ENCODE measurements around the gene PCDHGA6.
"Not testable (repeated sequence)": the region's sequence is repeated elsewhere in the genome, so short reads cannot be mapped to it uniquely, and the experiment has no call there.

The PCDHGA6 gene

DNA sequence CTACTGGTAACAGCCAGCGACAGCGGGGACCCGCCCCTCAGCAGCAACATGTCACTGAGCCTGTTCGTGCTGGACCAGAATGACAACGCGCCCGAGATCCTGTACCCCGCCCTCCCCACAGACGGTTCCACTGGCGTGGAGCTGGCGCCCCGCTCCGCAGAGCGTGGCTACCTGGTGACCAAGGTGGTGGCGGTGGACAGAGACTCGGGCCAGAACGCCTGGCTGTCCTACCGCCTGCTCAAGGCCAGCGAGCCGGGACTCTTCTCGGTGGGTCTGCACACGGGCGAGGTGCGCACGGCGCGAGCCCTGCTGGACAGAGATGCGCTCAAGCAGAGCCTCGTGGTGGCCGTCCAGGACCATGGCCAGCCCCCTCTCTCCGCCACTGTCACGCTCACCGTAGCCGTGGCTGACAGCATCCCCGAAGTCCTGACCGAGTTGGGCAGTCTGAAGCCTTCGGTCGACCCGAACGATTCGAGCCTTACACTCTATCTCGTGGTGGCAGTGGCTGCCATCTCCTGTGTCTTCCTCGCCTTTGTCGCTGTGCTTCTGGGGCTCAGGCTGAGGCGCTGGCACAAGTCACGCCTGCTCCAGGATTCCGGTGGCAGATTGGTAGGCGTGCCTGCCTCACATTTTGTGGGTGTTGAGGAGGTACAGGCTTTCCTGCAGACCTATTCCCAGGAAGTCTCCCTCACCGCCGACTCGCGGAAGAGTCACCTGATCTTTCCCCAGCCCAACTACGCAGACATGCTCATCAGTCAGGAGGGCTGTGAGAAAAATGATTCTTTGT is 20.9 kb downstream of the PCDHGA6 start:
- DNase-seq: not testable (repeated sequence)

DNA sequence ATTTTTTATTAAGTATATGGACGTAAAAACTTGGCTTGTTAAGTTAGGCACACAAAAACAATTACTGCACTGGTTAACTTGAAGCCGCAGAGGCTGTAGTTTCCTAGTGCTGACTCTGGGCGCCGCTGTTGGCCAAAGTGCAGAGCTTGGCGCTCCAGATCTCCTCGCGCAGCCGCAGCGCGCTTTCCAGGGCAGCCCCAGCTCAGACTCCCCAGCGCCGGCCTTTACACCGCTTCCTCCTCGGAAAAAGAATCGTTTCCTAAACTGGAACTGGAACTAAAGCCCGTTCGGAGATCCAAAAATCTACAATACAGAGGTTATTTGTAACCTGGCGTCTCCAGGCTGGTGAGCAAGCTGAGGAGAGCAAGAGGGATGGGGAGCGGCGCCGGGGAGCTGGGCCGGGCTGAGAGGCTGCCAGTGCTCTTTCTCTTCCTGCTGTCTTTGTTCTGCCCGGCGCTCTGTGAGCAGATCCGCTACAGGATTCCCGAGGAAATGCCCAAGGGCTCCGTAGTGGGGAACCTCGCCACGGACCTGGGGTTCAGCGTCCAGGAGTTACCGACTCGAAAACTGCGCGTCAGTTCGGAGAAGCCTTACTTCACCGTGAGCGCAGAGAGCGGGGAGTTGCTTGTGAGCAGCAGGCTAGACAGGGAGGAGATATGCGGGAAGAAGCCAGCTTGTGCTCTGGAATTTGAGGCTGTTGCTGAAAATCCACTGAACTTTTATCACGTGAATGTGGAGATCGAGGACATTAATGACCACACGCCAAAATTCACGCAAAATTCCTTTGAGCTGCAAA is 24.3 kb downstream of the PCDHGA6 start, which contains the start of gene PCDHGB5:
PCDHGB5 (plus strand) TSS at position 192 of the 796 bp plus-strand sequence; CDS start at position 373, 181 bp downstream.
- DNase-seq: peak; percentile 44

DNA sequence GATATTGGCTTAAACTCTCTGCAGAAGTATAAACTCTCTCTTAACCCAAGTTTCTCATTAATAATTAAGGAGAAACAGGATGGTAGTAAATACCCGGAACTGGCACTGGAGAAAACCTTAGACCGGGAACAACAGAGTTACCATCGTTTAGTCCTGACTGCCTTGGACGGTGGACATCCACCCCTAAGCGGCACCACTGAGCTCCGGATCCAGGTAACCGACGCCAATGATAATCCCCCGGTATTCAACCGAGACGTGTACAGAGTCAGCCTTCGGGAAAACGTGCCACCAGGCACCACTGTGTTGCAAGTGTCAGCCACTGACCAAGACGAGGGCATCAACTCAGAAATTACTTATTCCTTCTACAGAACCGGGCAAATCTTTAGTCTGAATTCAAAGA is 24.9 kb downstream of the PCDHGA6 start:
- no peak for DNase-seq

DNA sequence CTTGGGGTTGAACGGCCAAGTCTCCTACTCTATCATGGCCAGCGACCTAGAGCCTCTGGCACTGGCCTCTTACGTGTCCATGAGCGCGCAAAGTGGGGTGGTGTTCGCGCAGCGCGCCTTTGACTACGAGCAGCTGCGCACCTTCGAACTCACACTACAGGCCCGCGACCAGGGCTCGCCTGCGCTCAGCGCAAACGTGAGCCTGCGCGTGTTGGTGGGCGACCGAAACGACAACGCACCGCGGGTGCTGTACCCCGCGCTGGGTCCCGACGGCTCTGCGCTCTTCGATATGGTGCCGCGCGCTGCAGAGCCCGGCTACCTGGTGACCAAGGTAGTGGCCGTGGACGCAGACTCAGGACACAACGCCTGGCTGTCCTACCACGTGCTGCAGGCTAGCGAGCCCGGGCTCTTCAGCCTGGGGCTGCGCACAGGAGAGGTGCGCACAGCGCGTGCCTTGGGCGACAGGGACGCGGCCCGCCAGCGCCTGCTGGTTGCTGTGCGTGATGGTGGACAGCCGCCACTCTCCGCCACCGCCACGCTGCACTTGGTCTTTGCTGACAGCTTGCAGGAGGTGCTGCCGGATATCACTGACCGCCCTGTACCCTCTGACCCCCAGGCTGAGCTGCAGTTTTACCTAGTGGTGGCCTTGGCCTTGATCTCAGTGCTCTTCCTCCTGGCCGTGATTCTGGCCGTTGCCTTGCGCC is 26.0 kb downstream of the PCDHGA6 start:
- no peak for DNase-seq

DNA sequence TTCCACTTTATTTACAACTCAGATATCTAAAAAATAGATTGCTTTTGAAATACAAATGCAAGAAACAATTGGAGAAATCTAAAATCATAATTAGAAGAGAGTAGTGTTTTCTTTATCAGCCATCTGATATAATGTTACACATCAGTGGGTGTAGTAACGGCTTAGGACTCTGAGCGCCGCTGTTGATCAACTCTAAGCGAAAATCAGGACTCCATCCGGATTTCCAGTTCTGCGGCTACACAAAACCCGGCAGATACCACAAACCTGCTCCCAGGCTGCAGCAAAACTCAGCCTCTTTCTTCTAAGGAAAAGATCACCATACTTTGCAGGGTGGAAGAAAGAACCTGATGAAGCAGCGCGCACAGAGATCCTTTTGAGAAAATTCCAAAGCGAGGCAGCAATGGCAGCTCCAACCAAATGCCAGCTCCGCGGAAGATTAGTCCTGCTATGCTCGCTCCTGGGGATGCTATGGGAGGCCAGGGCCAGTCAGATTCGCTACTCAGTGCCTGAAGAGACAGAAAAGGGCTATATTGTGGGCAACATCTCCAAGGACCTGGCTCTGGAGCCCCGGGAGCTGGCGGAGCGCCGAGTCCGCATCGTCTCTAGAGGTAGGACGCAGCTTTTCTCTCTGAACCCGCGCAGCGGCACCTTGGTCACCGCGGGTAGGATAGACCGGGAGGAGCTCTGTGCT is 29.0 kb downstream of the PCDHGA6 start, which contains the start of gene PCDHGA9:
PCDHGA9 (plus strand) TSS at position 226 of the 691 bp plus-strand sequence; CDS start at position 401, 175 bp downstream.
- DNase-seq: no peak

DNA sequence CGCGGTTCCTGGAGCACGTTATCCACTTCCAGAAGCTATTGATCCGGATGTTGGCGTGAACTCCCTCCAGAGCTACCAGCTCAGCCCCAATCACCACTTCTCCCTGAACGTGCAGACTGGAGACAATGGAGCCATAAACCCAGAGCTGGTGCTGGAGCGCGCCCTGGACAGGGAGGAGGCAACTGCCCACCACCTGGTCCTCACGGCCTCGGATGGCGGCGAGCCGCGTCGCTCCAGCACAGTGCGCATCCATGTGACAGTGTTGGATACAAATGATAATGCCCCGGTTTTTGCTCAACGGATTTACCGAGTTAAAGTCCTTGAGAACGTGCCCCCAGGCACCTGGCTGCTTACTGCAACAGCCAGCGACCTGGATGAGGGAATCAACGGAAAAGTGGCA is 29.7 kb downstream of the PCDHGA6 start:
- DNase-seq: no peak

DNA sequence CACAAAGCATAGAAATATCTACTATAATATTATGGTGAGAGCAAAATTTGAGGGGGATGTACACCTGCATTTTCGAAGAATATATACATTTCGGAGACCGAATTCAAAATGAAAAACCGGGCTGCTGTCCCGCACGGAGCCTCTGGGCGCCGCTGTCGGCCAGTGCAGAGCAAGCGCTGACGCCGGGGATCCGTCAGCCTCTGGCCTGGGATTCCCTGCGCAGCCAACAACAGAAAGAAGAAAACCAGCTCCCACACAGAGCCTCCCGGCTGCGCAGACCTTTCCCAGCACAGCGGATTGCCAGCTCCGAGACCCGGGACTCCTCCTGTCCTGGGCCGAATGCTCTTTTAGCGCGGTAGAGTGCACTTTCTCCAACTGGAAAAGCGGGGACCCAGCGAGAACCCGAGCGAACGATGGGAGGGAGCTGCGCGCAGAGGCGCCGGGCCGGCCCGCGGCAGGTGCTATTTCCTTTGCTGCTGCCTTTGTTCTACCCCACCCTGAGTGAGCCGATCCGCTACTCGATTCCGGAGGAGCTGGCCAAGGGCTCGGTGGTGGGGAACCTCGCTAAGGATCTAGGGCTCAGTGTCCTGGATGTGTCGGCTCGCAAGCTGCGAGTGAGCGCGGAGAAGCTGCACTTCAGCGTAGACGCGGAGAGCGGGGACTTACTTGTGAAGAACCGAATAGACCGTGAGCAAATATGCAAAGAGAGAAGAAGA is 34.3 kb downstream of the PCDHGA6 start, which contains the start of gene PCDHGB6:
PCDHGB6 (plus strand) TSS at position 232 of the 716 bp plus-strand sequence; CDS start at position 414, 182 bp downstream.
- not testable (repeated sequence) for DNase-seq

DNA sequence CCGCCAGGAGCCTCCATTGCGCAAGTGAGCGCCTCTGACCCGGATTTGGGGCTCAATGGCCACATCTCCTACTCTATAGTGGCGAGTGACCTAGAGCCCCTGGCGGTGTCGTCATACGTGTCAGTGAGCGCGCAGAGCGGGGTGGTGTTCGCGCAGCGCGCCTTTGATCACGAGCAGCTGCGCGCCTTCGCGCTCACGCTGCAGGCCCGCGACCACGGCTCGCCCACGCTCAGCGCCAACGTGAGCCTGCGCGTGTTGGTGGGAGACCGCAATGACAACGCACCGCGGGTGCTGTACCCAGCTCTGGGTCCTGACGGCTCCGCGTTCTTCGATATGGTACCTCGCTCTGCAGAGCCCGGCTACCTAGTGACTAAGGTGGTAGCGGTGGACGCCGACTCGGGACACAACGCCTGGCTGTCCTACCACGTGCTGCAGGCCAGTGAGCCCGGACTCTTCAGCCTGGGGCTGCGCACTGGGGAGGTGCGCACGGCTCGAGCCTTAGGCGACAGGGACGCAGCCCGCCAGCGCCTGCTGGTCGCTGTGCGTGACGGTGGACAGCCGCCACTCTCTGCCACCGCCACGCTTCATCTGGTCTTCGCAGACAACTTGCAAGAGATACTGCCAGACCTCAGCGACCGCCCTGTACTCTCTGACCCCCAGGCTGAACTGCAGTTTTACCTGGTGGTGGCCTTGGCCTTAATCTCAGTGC is 36.1 kb downstream of the PCDHGA6 start:
- DNase-seq: no peak

DNA sequence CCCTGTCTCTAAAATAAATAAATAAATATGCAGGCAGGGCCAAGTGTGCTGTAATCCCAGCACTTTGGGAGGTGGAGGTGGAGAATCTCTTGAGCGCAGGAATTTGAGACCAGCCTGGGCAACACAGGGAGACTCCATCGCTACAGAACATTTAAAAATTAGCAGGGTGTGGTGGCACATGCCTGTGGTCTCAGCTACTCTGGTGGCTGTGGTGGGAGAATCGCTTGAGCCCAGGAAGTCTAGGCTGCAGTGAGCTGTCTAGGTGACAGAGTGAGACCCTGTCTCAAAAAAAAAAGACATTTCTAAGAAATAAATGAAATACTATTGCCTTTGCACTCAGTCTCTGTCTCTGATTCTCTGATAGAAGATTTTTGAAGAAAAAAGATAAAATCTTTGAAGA is 37.9 kb downstream of the PCDHGA6 start:
- DNase-seq: no peak

DNA sequence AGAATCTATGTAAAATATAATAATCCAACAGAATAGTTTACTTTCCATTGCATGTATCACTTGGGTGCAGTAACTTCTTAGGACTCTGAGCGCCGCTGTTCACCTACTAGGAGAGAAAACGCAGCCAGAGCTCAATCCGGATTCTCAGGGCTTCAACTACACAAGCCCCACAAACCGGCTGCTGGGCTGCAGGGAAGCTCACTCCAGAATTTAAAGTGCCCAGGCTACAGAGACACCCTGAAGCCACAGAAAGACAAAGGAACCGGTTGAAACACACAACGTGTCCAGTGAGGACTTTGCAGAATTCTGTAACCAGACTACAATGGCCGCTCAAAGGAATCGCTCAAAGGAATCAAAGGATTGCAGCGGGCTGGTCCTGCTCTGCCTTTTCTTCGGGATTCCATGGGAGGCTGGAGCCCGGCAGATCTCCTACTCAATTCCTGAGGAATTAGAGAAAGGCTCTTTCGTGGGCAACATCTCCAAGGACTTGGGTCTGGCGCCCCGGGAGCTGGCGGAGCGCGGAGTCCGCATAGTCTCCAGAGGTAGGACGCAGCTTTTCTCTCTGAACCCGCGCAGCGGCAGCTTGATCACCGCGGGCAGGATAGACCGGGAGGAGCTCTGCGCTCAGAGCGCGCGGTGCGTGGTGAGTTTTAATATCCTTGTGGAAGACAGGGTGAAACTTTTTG is 39.3 kb downstream of the PCDHGA6 start, which contains the start of gene PCDHGA10:
PCDHGA10 (plus strand) TSS at position 134 of the 686 bp plus-strand sequence; CDS start at position 323, 189 bp downstream.
- peak; percentile 15 for DNase-seq

DNA sequence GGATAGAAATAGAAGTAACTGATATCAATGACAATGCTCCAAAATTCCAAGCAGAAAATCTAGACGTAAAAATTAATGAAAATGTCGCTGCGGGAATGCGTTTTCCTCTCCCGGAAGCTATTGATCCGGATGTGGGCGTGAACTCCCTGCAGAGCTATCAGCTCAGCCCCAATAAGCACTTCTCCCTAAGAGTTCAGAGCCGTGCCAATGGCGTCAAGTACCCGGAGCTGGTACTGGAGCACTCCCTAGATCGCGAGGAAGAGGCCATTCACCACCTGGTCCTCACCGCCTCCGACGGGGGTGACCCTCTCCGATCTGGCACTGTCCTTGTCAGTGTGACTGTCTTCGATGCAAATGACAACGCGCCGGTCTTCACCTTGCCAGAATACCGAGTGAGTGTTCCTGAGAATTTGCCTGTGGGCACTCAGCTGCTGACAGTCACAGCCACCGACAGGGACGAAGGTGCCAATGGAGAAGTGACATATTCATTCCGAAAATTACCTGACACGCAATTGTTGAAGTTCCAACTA is 39.9 kb downstream of the PCDHGA6 start:
- no peak for DNase-seq

DNA sequence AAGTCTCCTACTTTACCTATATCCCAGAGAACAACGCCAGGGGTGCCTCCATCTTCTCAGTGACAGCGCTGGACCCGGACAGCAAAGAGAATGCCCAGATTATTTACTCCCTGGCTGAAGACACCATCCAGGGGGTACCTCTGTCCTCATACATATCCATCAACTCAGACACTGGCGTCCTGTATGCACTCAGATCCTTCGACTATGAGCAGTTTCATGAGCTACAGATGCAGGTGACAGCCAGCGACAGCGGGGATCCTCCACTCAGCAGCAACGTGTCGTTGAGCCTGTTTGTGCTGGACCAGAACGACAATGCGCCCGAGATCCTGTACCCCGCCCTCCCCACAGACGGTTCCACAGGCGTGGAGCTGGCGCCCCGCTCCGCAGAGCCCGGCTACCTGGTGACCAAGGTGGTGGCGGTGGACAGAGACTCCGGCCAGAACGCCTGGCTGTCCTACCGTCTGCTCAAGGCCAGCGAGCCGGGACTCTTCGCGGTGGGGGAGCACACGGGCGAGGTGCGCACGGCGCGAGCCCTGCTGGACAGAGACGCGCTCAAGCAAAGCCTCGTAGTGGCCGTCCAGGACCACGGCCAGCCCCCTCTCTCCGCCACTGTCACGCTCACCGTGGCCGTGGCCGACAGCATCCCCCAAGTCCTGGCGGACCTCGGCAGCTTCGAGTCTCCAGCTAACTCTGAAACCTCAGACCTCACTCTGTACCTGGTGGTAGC is 41.0 kb downstream of the PCDHGA6 start:
- DNase-seq: not testable (repeated sequence)

DNA sequence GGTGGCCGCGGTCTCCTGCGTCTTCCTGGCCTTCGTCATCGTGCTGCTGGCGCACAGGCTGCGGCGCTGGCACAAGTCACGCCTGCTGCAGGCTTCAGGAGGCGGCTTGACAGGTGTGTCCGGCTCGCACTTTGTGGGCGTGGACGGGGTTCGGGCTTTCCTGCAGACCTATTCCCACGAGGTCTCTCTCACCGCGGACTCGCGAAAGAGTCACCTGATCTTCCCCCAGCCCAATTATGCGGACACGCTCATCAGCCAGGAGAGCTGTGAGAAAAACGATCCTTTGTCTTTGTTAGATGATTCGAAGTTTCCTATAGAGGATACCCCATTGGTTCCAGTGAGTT is 41.6 kb downstream of the PCDHGA6 start:
- DNase-seq: not testable (repeated sequence)

DNA sequence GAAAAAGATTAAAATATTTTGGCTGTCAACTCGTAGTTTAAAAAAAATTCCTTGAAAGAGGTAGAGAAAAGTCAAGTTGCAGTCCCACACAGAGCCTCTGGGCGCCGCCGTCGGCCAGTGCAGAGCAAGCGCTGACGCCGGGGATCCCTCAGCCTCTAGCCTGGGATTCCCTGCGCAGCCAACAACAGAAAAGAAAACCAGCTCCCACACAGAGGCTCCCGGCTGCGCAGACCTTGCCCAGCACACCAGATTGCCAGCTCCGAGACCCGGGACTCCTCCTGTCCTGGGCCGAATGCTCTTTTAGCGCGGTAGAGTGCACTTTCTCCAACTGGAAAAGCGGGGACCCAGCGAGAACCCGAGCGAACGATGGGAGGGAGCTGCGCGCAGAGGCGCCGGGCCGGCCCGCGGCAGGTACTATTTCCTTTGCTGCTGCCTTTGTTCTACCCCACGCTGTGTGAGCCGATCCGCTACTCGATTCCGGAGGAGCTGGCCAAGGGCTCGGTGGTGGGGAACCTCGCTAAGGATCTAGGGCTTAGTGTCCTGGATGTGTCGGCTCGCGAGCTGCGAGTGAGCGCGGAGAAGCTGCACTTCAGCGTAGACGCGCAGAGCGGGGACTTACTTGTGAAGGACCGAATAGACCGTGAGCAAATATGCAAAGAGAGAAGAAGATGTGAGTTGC is 43.9 kb downstream of the PCDHGA6 start, which contains the start of gene PCDHGB7:
PCDHGB7 (plus strand) TSS at position 184 of the 679 bp plus-strand sequence; CDS start at position 367, 183 bp downstream.
- DNase-seq: peak; percentile 72

DNA sequence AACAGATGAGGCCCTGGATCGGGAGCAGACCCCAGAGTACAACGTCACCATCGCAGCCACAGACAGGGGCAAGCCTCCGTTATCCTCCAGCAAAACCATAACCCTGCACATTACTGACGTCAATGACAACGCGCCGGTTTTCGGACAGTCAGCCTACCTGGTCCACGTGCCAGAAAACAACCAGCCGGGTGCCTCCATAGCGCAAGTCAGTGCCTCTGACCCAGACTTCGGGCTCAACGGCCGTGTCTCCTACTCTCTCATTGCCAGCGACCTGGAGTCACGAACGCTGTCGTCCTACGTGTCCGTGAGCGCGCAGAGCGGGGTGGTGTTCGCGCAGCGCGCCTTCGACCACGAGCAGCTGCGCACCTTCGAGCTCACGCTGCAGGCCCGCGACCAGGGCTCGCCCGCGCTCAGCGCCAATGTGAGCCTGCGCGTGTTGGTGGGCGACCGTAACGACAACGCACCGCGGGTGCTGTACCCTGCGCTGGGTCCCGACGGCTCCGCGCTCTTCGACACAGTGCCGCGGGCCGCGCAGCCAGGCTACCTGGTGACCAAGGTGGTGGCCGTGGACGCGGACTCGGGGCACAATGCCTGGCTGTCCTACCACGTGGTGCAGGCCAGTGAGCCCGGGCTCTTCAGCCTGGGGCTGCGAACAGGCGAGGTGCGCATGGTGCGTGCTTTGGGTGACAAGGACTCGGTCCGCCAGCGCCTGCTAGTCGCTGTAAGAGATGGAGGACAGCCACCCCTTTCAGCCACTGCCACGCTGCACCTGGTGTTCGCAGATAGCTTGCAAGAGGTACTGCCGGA is 45.6 kb downstream of the PCDHGA6 start:
- DNase-seq: no peak

DNA sequence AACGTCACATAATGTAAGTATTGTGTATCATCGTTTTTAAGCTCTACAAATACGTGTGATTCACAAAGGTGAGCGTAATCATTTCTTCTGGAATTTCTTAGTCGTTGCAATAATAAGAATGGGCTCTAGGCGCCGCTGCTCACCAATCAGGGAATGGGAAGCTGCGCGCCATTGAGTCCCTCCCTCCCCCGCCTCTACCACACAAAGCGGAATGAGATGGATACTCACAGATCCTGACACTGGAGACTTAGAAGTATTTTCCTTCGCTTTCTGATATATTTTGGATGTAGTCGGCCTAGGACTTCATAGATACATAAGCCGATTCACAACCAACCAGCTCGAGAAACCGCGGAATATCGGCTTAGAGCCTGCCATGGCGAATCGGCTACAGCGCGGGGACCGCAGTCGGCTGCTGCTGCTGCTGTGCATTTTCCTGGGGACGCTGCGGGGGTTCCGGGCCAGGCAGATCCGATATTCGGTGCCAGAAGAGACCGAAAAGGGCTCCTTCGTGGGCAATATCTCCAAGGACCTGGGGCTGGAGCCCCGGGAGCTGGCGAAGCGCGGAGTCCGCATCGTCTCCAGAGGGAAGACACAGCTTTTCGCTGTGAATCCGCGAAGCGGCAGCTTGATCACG is 47.3 kb downstream of the PCDHGA6 start, which contains the start of gene PCDHGA11:
PCDHGA11 (plus strand) TSS at position 197 of the 634 bp plus-strand sequence; CDS start at position 374, 177 bp downstream.
- DNase-seq: no peak

DNA sequence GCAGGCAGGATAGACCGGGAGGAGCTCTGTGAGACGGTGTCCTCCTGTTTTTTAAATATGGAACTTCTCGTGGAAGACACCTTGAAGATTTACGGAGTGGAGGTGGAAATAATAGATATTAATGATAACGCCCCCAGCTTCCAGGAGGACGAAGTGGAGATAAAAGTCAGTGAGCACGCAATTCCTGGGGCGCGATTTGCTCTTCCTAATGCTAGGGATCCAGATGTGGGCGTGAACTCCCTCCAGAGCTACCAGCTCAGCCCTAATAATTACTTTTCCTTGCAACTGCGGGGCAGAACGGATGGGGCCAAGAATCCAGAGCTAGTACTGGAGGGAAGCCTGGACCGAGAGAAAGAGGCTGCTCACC is 47.8 kb downstream of the PCDHGA6 start:
- DNase-seq: no peak
